Astrocyte of the spinal cord (primary cell): Measurements from ENCODE around the gene SPEG.

Experiments
- DNase-seq: peaks from one replicate; pipeline ENCODE4 v3.0.0; 2011; ENCODE audit warnings: low read depth, low spot score
- H3K4me3 ChIP-seq: 2 replicates; pipeline ENCODE4 v1.5.1; 2011; ENCODE audit warnings: low read depth, mild to moderate bottlenecking, low read length, moderate library complexity
- CTCF ChIP-seq: IDR thresholded peaks from 2 replicates; pipeline ENCODE4 v1.5.1; 2012; ENCODE audit warnings: low read depth, mild to moderate bottlenecking, low read length, inconsistent platforms
- in situ Hi-C: cut with HindIII; loops from 2 replicates; pipeline ENCODE4 v1.10.0; 2017; ENCODE audit warnings: low sequenced_read_pairs

Gene SPEG

DNA sequence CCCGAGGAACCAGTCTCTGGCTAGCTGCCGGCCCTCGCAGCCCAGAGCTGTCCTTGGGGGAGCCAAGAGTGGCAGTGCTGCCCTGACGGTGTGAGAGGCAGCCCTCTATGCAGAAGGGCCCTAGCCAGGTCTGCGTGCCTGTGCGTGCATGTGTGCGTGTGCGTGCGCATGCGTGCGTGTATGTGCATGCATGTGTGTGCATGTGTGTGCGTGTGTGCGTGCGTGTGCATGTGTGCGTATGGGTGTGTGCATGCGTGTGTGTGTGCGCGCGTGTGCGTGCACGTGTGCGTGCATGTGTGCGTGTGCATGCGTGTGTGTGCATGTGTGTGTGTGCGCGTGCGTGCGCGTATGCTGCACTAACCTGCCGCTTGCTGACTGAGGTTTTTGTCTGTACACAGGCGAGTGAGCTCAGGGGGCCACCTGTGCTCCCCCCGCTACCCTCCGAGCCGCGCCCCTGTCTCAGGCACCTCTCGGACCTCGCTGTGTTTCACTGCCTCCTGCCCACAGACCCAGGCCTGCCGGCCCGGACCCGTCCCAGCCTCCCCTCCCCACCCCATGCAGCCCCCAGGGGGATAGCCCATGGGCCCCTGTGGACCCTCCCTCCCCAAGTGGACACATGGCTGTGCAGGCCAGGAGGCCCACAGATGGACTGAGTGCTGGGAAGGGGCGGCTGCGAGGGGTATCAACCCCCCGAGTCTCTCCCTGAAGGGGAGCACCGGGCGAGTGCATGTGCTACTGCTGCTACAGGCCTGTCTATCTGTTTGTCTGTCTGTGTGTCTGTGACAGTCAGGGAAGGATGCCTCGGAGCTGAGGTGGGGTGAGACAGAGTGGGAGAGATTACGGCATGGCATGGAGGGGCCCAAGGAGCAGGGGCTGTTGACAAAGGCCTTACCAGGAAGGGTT lies 31.3 kb downstream of the SPEG start:
- no peak for DNase-seq
- TF ChIP-seq CTCF, result no peak
- in situ Hi-C loops, result no loop called here
- no peak overlapping the region for H3K4me3 ChIP-seq

- in situ Hi-C loops, result no loop called here
- DNase-seq, result no peak
- H3K4me3 ChIP-seq, result no peak overlapping the region
- TF ChIP-seq CTCF, result no peak
Observed at GRCh38 chr2:219466816-219467735, 32.4 kb downstream of the SPEG start.

DNA sequence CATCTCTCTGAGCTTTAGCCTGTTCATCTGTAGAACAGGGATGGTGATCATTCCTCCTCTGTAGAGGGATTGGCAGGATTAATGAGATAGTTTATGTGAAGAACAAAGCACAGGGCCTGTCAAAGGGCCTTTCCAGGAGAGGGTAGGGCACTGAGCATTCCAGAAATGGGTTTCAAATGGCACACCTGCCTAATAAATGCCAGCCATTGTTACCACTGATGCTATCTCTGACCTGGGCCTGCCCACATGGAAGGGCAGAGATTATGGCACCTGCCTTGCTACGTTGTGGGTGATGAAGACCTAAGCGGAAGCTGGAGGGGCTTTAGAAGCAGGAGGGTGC lies 33.1 kb downstream of the SPEG start:
- no peak for TF ChIP-seq CTCF
- no peak for DNase-seq
- in situ Hi-C loops, result no loop called here
- no peak overlapping the region for H3K4me3 ChIP-seq

- in situ Hi-C loops, result no loop called here
- no peak for TF ChIP-seq CTCF
- no peak for DNase-seq
- H3K4me3 ChIP-seq, result no peak overlapping the region
Observed at GRCh38 chr2:219468410-219469185, 34.0 kb downstream of the SPEG start.

- TF ChIP-seq CTCF, result no peak
- H3K4me3 ChIP-seq, result no peak overlapping the region
- in situ Hi-C loops, result no loop called here
- DNase-seq, result peak; percentile 53
Observed at GRCh38 chr2:219469186-219469724, 34.6 kb downstream of the SPEG start.

DNA sequence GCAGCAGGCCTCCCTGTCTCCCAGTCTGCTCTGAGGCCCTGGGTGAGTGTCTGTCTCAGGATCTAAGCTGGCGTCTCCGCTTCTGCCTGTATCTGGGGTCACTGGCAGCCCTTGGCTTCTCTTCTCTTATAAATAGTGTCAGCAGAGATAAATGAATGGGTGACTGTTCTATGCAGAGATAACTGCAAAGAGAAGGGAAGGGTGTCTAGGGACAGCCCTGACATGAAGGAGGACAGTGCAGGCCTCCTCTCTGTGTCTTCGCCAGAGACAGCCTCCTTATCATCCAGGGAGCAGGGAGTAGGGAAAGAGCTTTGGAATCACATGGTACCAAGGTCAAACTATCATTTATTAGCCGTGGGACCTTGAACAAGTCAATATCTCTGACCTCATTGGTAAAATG lies 35.8 kb downstream of the SPEG start:
- no peak for TF ChIP-seq CTCF
- H3K4me3 ChIP-seq, result no peak overlapping the region
- in situ Hi-C loops, result no loop called here
- DNase-seq, result no peak
